ENCODE measurements around the gene PCSK6. TPM values are rescaled to one million over a fixed set of nuclear protein-coding genes. Genes with fewer than 3 reads are reported as not detected.

Gene PCSK6
- total RNA-seq, 2 donors from 2014 or later = 5.1 to 8.8 TPM

GRCh38 chr15:101476756-101477155, 12.8 kb downstream of the PCSK6 start:
- DNase-seq (ENCODE audit: low spot score) = no peak
- TF ChIP-seq CTCF (IDR thresholded peaks at IDR 0.05) = no peak
- no peaks in the 10 kb centered on the region for H3K9me3 ChIP-seq
- H3K36me3 ChIP-seq = no peaks in the 10 kb centered on the region
- no peak for ATAC-seq (ENCODE audit: insufficient number of reproducible peaks, low FRiP score, low read depth)
- no peak overlapping the region for H3K27ac ChIP-seq
- no peaks in the 10 kb centered on the region for H3K4me1 ChIP-seq (ENCODE audit: control insufficient read depth in 1 of 2, low read depth in 2 of 2)
- no peaks in the 10 kb centered on the region for H3K27me3 ChIP-seq (replicated peaks; ENCODE audit: insufficient read depth)
- no peak overlapping the region for H3K4me3 ChIP-seq

DNA sequence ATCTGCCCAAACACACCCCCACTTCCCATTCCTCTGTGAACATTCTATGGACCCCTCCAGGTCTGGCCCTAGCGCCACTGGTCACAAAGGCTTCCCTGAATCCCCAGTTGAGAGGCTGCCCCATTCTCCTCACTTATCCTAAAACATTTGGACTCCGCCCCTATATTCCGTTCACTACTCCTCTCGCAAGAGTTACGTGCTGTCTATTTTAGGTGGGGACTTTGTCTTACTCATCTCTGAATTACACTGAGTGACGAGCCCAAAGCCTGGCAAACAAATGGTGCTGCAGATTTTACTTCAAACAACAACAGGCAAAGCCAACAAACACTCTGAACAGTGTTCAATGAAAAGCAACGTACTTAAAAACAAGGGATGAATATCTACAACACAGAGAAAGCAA, 14.5 kb downstream of the PCSK6 start:
- no peak for TF ChIP-seq CTCF (IDR thresholded peaks at IDR 0.05)
- Histone ChIP-seq H3K27me3 (replicated peaks; ENCODE audit: insufficient read depth) (no peaks in the 10 kb centered on the region), H3K27ac (no peak overlapping the region), H3K9me3 (no peaks in the 10 kb centered on the region), H3K4me3 (no peak overlapping the region), H3K36me3 (no peaks in the 10 kb centered on the region), H3K4me1 (ENCODE audit: control insufficient read depth in 1 of 2, low read depth in 2 of 2) (no peaks in the 10 kb centered on the region)
- ATAC-seq (ENCODE audit: insufficient number of reproducible peaks, low FRiP score, low read depth) (no peak), DNase-seq (ENCODE audit: low spot score) (no peak)

GRCh38 chr15:101474233-101474632, 15.3 kb downstream of the PCSK6 start:
- ATAC-seq (ENCODE audit: insufficient number of reproducible peaks, low FRiP score, low read depth) = no peak
- H3K4me1 ChIP-seq (ENCODE audit: control insufficient read depth in 1 of 2, low read depth in 2 of 2) = no peaks in the 10 kb centered on the region
- H3K9me3 ChIP-seq = no peaks in the 10 kb centered on the region
- H3K36me3 ChIP-seq = no peaks in the 10 kb centered on the region
- no peaks in the 10 kb centered on the region for H3K27me3 ChIP-seq (replicated peaks; ENCODE audit: insufficient read depth)
- no peak for TF ChIP-seq CTCF (IDR thresholded peaks at IDR 0.05)
- H3K4me3 ChIP-seq = no peak overlapping the region
- no peak for DNase-seq (ENCODE audit: low spot score)
- no peak overlapping the region for H3K27ac ChIP-seq

DNA sequence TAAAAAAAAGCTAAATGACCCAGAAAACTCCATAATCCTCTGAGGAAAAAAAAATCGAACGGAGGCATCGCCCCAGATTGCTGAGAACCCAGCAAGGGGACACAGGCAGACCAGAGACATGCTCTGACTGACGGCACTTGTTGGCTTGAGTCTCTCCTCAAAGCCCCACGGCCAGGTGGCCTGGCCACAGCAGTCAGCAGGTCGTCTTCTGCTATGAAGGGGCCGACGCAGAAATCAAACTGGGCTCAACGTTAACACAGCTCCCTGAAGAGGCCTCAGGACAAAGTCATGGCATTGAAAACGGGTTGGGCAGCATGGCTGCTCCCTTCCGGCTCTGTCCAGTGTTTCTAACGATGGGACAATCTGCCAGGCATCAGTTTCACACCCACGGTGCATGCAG, 17.5 kb downstream of the PCSK6 start:
- Histone ChIP-seq H3K27ac (no peak overlapping the region), H3K4me3 (no peak overlapping the region), H3K4me1 (ENCODE audit: control insufficient read depth in 1 of 2, low read depth in 2 of 2) (no peaks in the 10 kb centered on the region), H3K9me3 (no peaks in the 10 kb centered on the region), H3K27me3 (replicated peaks; ENCODE audit: insufficient read depth) (no peaks in the 10 kb centered on the region), H3K36me3 (no peaks in the 10 kb centered on the region)
- DNase-seq (ENCODE audit: low spot score) (no peak), ATAC-seq (ENCODE audit: insufficient number of reproducible peaks, low FRiP score, low read depth) (no peak)
- TF ChIP-seq CTCF (IDR thresholded peaks at IDR 0.05) = no peak

DNA sequence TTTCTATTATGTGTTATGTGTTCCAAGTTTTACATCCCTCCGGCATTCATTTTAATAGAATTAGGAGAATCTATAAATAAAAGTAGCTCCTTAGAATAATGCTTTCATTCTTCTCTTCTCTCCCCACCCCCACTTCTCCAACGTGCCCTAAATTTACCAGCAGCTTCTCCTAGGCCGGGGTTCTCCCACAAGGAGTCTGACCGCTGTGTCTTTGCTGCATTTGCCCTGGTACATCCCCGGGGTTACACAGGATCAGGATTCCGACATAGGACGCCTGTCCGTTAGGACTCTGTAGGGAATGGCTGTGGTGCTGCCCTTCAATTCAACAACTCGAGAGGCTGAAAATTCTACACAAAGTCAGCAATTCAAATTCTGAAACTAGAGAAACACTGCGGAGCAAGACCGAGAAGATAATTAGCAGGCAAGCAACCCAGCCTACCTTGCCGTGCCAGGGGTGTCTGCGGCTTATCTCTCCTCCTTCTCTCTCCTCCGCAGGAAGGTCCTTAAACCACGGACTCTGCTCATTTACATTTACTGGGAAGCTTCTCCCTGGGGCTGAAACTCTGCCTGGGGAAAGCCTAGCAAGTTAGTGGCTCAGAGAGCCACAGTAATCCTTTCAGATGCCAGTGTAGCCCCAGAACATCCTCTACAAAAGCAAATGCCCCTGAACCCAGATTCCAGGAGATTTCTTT, 18.8 kb downstream of the PCSK6 start:
- H3K27ac ChIP-seq = no peak overlapping the region
- no peak overlapping the region for H3K4me3 ChIP-seq
- no peaks in the 10 kb centered on the region for H3K4me1 ChIP-seq (ENCODE audit: control insufficient read depth in 1 of 2, low read depth in 2 of 2)
- no peaks in the 10 kb centered on the region for H3K9me3 ChIP-seq
- H3K27me3 ChIP-seq (replicated peaks; ENCODE audit: insufficient read depth) = no peaks in the 10 kb centered on the region
- ATAC-seq (ENCODE audit: insufficient number of reproducible peaks, low FRiP score, low read depth) (no peak), DNase-seq (ENCODE audit: low spot score) (no peak)
- no peak for TF ChIP-seq CTCF (IDR thresholded peaks at IDR 0.05)
- H3K36me3 ChIP-seq = no peaks in the 10 kb centered on the region
